ENCODE results near the gene BZW1.

GRCh38 chr2:200794143-200794542 lies 17.6 kb upstream of the BZW1 start:
- TF ChIP-seq EZH2 (IDR thresholded peaks at IDR 0.05) = no peak
- no peak for TF ChIP-seq POLR2AphosphoS5 (IDR thresholded peaks at IDR 0.05; ENCODE audit: borderline replicate concordance, low read depth, low read length)
- TF ChIP-seq FOXP2 (optimal IDR thresholded peaks at IDR 0.05; ENCODE audit: control extremely low read depth, extremely low read length, insufficient read depth) = no peak

All from SK-N-MC (cell line).